A549 treated with Mapracorat at 1 μM for 4 hours (cell line): Measurements from ENCODE around the gene MEIS2. TPM values are rescaled to one million over a fixed set of nuclear protein-coding genes. Genes with fewer than 3 reads are reported as not detected.

Experiments used
- total RNA-seq: library from RNA; stranded (reverse); fragments of 200-300 nt; extraction: Qiagen RNA extraction; gene quantifications from 5 replicates; pipeline ENCODE4 v1.2.3, GENCODE V29; 2022

Gene MEIS2
- 7.9 to 10.9 TPM (median 8.6 TPM) in 5 replicates for total RNA-seq

DNA sequence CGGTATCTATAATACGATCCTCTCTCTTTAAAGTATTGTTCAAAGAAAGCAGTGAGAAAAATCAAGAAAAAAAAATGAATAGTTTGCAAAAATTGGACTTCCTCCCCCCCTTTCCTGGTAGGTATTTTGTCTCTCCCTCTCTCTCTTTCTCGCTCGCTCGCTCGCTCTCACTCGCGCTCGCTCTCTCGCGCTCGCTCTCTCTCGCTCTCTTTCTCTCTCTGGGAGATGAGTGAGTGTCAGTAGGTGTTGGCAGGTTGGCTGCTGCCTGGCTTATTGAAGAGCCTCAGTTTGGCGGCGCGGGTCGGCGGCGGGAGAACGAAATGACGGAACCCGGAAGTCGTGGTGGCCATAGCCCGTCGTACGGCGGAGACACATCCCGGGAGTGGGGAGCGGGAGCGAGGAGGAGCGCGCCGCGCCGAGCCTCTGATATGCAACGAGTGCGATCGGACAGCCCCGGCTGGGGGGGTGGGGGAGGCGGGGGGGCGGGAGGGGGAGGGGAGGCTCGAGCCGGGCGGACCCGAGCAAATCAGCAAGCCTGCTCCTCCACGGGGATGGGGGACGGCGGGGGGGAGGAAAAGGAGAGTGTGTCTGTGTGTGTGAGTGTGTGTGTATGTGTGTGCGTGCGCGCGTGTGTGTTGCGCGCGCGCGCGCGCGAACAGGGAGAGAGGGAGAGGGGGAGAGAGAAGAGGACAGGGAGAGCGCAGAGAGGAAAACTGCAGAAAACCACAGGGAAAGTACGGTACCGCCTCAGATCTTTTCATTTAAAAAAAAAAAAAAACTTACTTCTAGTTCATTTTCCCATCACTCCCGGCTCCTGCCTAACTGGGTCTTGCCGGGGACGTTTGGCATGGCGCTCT is at the start of gene MEIS2:
Gene MEIS2, minus strand, starts transcription at position 441 of the 857 bp plus-strand sequence. CDS start 1,083 bp downstream, outside the sequence.

